ENCODE measurements around the gene ERICH4.
A peak's percentile ranks its signal among the peaks of the same experiment; 100 is the strongest.
"Not testable (repeated sequence)": the region's sequence is repeated elsewhere in the genome, so short reads cannot be mapped to it uniquely, and the experiment has no call there.

ERICH4 gene

DNA sequence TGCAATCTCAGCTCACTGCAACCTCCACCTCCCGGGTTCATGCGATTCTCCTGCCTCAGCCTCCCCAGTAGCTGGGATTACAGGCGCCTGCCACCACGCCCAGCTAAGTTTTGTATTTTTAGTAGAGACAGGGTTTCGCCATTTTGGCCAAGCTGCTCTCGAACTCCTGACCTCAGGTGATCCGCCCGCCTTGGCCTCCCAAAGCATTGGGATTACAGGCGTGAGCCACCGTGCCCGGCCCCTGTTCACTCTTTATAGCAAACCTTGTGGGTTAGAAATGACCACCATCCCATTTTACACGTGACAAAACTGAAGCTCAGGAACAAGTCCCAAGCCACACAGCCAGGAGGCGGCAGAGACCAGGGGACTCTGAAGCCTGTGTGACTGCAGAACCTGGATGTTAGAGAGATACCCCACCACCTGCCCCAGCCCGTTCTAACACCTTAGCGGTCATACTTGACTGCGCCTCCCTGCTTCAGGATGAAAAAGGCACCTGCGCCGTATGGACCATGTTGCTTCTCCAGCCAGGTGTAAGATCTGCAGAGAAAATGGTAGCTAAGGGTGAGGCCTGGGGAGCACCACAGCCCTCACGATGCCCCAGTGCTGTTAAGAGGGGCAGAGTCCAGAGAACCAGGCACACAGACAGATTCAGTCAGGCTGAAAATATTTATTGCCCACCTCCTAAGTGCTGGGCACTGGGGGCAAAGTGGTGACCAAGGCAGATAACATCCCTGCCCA is 6.9 kb upstream of the ERICH4 start:
- DNase-seq (ENCODE audit: low spot score): no peak

- DNase-seq (ENCODE audit: low spot score): no peak
These were observed 6.3 kb upstream of the ERICH4 start for GRCh38 chr19:41436674-41436951.

- DNase-seq (ENCODE audit: low spot score): no peak
These were observed 4.9 kb upstream of the ERICH4 start for GRCh38 chr19:41437944-41438574.

DNA sequence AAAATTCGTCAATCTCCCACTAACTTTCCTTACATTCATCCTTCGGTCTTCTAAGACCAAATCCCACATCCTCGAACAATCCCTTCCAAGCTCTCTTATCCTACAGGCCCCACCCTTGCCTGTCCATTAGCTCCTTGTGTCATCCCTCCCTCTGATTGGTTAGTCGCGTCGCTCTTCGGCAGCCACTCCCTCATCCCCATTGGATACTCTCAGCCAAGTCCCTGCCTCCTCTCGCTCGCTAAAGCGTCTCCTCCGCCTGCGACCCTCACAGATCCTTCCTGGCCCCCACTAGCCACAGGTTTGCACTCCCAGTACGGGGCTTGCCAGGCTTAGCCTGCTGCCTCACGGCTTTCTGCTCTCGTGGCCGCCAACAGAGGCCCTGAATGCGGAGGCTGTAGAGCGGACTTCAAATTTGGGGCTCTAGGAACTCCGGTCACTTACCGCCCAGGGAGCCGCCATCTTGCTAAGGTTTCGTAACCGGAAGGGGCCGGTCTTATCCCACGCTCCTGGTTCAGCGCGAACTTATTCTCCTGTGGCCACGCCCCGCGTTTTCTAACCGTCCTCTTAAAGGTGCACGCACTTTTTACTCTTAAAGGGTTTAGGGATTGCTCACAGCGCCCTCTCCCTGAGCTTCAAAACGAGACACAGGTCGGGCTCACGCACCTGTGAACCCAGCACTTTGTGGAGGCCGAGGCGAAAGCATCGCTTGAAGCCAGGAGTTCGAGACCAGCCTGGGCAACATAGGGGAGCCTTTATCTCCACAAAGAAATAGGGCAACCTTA is 3.3 kb upstream of the ERICH4 start, which contains the start of gene DMAC2:
Gene DMAC2, minus strand, starts transcription at position 472 of the 782 bp plus-strand sequence. Its CDS starts 13 bp downstream, at position 459.
- DNase-seq (ENCODE audit: low spot score): peak; percentile 96

- DNase-seq (ENCODE audit: low spot score): no peak
These were observed 1.5 kb upstream of the ERICH4 start for GRCh38 chr19:41441321-41441945.

DNA sequence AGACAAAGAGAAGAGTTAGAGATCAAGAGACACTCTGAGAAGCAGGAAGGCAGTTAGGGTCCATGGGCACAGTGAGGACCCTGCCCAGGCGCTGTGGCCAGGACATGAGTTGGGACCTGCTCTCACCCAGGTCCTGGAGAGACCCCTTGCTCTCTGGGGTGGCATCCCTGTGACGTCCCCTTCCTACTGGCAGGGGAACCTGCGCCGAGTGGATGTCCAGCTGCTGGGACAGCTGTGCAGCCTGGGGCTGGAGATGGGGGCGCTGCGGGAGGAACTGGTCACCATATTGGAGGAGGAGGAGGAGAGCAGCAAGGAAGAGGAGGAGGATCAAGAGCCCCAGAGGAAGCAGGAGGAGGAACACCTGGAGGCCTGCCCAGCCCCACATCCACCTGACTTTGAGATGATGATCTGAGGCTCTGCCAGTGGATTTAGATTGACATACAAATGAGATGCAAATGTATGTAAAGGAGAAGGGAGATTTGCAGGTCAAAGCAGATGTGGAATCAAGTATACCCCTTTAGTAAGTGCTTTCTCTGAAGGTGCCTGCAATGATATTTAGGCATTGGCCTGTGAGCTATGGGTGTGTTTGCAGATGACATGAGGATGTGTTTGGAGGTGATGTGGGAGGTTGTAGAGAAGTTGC is 978 bp downstream of the ERICH4 start:
- DNase-seq (ENCODE audit: low spot score): no peak

- DNase-seq (ENCODE audit: low spot score): no peak
These were observed 2.6 kb downstream of the ERICH4 start for GRCh38 chr19:41445575-41445974.

DNA sequence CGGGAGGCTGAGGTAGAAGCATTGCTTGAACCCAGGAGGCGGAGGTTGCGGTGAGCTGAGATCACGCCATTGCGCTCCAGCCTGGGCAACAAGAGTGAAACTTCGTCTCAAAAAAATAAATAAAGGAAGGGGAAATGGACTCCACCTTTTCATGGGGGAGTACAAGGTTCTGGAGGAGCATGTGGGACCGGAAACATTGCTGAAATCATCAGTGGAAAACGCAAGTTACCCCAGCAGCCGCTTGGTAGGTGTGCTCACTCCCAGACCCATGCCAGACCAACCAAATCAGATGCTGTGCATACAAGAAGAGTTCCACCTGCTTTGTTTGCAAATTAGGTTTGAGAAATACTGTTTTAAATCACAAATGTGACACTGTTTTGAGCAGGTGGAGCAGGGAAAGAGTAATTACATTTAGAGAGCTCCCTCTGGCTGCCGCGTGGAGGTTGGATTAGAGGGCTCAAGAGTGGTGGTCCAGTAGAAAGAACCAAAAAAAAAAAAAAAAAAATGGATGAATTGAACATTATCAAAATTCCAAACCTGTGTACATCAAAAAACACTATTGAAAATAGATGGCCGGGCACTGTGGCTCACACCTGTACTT is 4.9 kb downstream of the ERICH4 start:
- DNase-seq (ENCODE audit: low spot score): no peak

GRCh38 chr19:41449079-41449864 is 6.3 kb downstream of the ERICH4 start:
- peak; percentile 95 for DNase-seq (ENCODE audit: low spot score)

DNA sequence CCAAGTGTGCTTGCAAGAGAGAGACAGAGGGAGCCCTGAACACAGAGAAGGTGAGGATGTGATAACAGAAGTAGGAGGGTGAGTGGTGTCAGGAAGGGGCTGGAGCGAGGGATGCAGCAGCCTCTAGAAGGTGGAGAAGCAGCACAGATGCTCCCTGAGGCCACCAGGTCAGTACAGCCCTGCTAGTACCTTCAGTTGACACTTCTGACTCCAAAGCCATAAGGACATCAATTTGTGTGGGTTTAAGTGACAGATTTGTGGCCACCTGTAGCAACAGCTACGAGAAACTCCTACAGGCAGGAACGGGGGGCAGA is 6.9 kb downstream of the ERICH4 start:
- DNase-seq (ENCODE audit: low spot score): no peak

GRCh38 chr19:41452584-41453275 is 9.8 kb downstream of the ERICH4 start:
- no peak for DNase-seq (ENCODE audit: low spot score)

GRCh38 chr19:41455936-41456335 is 13.0 kb downstream of the ERICH4 start:
- DNase-seq (ENCODE audit: low spot score): no peak

DNA sequence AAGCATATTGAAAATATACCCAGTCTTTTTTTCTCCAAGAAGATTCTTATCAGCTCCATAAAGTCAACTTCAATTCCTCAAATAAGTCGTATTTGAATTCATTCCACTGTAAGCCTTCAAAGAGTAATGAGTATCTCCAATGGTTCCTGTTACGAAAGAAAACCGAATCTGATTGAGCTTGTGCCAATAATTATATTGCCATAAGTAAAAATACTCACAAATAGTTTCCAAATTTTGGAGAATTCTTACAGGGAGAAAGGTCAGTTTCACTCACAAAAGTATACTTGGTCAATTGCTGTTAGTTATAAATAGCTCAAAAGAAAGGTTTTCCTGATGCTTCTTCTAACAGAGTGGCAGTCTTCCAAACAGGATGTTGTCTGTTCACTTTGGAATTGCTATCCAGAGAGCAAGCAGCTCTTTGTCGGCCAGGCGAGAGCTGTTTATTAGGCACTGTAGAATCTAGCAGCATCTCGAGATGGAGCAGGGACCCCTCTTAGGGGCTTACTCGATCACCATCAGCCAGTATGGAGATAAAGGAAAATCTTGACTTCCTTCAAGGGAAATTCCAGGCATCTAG is 13.5 kb downstream of the ERICH4 start:
- DNase-seq (ENCODE audit: low spot score): no peak

- DNase-seq (ENCODE audit: low spot score): no peak
These were observed 14.3 kb downstream of the ERICH4 start for GRCh38 chr19:41457241-41457640.

- no peak for DNase-seq (ENCODE audit: low spot score)
These were observed 19.5 kb downstream of the ERICH4 start for GRCh38 chr19:41462497-41462896.

DNA sequence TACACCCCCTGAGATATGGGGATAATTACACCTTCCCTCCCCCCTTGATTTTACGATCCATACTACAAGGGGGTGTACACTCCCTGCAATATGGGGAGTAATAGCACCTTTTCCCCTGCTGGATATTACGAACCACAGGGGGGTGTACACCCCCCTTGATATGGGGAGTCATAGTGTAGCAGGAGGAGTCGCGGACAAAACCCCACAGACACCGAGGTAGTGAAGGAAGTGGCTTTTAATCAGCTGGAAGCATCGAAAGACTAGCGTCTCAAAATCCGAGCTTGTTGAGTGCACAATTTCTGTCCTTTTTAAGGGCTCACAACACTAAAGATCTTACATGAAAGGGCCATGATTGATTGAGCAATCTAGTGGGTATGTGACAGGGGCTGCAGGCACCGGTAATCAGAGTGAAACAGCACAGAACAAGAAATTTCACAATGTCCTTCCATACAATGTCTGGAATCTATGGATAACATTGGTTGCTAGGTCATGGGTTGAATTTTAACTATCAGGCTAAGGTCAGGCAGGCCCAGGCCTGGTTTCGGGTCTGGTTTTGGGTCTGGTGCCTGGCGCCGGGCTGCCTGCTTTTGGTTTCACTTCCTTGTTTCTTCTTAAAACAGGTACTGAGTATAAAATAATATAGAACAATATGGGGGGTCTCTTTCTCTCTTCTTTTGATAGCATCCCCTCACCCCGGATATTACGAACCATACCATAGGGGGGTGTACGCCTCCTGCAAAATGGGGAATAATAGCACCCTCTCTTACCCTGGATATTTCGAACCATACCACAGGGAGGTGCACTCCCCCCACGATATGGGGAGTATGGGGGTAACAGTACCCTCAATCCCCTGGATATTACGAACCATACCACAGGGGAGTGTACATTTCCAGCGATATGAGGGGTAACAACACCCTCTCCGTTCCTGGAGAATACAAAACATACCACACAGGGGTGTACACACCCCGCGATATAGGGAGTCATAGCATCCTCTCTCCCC is 20.6 kb downstream of the ERICH4 start:
- not testable (repeated sequence) for DNase-seq (ENCODE audit: low spot score)

- no peak for DNase-seq (ENCODE audit: low spot score)
These were observed 33.6 kb downstream of the ERICH4 start for GRCh38 chr19:41476583-41476982.

DNA sequence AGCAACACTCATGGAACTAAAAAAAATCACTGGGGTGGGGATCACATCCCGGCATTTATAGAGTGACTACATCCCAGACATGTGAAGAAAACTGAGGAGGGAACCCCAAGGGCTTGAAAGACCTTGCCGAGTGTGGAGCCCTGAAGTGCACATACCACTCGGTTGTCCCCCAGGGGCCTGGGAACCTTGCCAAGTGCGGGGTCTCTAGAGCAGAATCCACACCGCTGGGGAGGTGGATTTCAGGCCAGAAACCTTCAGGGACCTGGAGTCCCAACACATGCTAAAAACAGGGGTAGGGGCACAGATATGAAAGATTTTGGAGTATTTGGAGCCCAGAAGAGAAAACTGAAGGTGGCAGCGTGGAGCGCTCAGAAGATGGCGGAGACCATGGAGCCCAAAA is 35.2 kb downstream of the ERICH4 start:
- DNase-seq (ENCODE audit: low spot score): no peak
